Endothelial cell of umbilical vein (primary cell): ENCODE data around the gene CDK9. TPM values are rescaled to one million over a fixed set of nuclear protein-coding genes. Genes with fewer than 3 reads are reported as not detected.
A peak's percentile ranks its signal among the peaks of the same experiment; 100 is the strongest.

Experiments used
- BruUV-seq: library from RNA; stranded (reverse); fragments of 400-500 nt; replicated peaks from 2 replicates; lab custom pipeline; 2021; lab: Mats Ljungman, UMichigan
- CTCF ChIA-PET: fragments of 300-600, 350-600 bp; sonication (Branson Sonifier 250); formaldehyde crosslinking; loops from one replicate; lab custom pipeline; 2021; ENCODE audit warnings: antibody characterized with exemption, inconsistent platforms; lab: Charles Lee
- POLR2A ChIA-PET: fragments of 300-600, 350-600 bp; sonication (Branson Sonifier 250); formaldehyde crosslinking; loops from one replicate; lab custom pipeline; 2021; ENCODE audit warnings: antibody characterized with exemption, inconsistent platforms; lab: Charles Lee
- DNase-seq: peaks from one replicate; pipeline ENCODE4 v3.0.0-alpha.2; 2011; ENCODE audit warnings: low read depth, low spot score
- FAIRE-seq: peaks from 2 replicates; lab custom pipeline; 2011; peaks lifted over from hg19 to GRCh38; lab: Jason Lieb, UNC
- H2AFZ ChIP-seq: 2 replicates; pipeline ENCODE4 v1.6.0; 2012; ENCODE audit warnings: low read depth, low read length, control low read depth, inconsistent platforms
- H3K27ac ChIP-seq: 2 replicates; pipeline ENCODE4 v1.5.1; 2011; ENCODE audit warnings: low read depth, mild to moderate bottlenecking, control low read depth, low read length, moderate library complexity; ENCODE audit not compliant: insufficient read depth
- H3K27me3 ChIP-seq, 2 experiments: 2 replicates each; pipeline versions ENCODE4 v1.6.0 to v1.6.1; 2011; ENCODE audit warnings: low read length in 2 of 2, mixed read lengths in 1 of 2; ENCODE audit not compliant: control insufficient read depth in 2 of 2, insufficient read depth in 2 of 2
- H3K36me3 ChIP-seq, 2 experiments: 2 replicates in 1 of 2; 3 replicates in 1 of 2; pipeline ENCODE4 v1.5.1; 2011; ENCODE audit warnings: low read length in 2 of 2, mild to moderate bottlenecking in 1 of 2, moderate library complexity in 1 of 2; ENCODE audit not compliant: control insufficient read depth in 2 of 2, insufficient read depth in 2 of 2; ENCODE audit errors: extremely low read depth in 1 of 2
- H3K4me1 ChIP-seq: 3 replicates; pipeline ENCODE4 v1.5.1; 2011; ENCODE audit warnings: mild to moderate bottlenecking, low read length; ENCODE audit not compliant: control insufficient read depth, insufficient read depth; ENCODE audit errors: extremely low read depth
- H3K4me2 ChIP-seq: 2 replicates; pipeline ENCODE4 v1.6.1; 2011; ENCODE audit warnings: low read length, control low read depth, mixed read lengths; ENCODE audit not compliant: insufficient read depth
- H3K4me3 ChIP-seq, 3 experiments: fragments of 200-600 bp in 1 of 3; sonication (generic), shearing (Covaris generic) in 1 of 3; replicated peaks in 1 of 3; 2 replicates each; pipeline ENCODE4 v1.5.1; 2011 to 2016; ENCODE audit warnings: control low read depth in 3 of 3, low read length in 3 of 3, mild to moderate bottlenecking in 2 of 3, inconsistent platforms in 1 of 3, low read depth in 1 of 3, moderate library complexity in 1 of 3; ENCODE audit not compliant: insufficient read depth in 1 of 3
- H3K79me2 ChIP-seq: 2 replicates; pipeline ENCODE4 v1.6.0; 2012; ENCODE audit warnings: low read length, inconsistent platforms; ENCODE audit not compliant: control insufficient read depth, insufficient read depth
- H3K9ac ChIP-seq: replicated peaks from 2 replicates; pipeline ENCODE3; 2011; ENCODE audit warnings: low read length, control low read depth; ENCODE audit not compliant: insufficient read depth; ENCODE audit errors: extremely low read depth
- H3K9me1 ChIP-seq: replicated peaks from 3 replicates; pipeline ENCODE4 v1.6.0; 2011; ENCODE audit warnings: mild to moderate bottlenecking, low read length; ENCODE audit not compliant: control insufficient read depth, insufficient read depth; ENCODE audit errors: extremely low read depth
- H3K9me3 ChIP-seq: replicated peaks from 2 replicates; pipeline ENCODE4 v1.5.1; 2012; ENCODE audit warnings: low read length, inconsistent platforms; ENCODE audit not compliant: control insufficient read depth, insufficient read depth
- H4K20me1 ChIP-seq: replicated peaks from 2 replicates; pipeline ENCODE3; 2011; ENCODE audit warnings: mild to moderate bottlenecking, low read length; ENCODE audit not compliant: control insufficient read depth, insufficient read depth; ENCODE audit errors: extremely low read depth
- CTCF ChIP-seq, 2 donors: IDR thresholded peaks; 1 replicate in 1 of 2; 2 replicates in 1 of 2; pipeline ENCODE4 v1.5.1; 2011; ENCODE audit warnings: low read length in 2 of 2, mild to moderate bottlenecking in 2 of 2, moderate library complexity in 2 of 2, control low read depth in 1 of 2, inconsistent platforms in 1 of 2, low read depth in 1 of 2; ENCODE audit not compliant: insufficient read depth in 1 of 2; ENCODE audit errors: extremely low read depth in 1 of 2
- EZH2 ChIP-seq: IDR thresholded peaks from 2 replicates; pipeline ENCODE4 v1.6.1; 2012; ENCODE audit warnings: borderline replicate concordance, low read depth, mild to moderate bottlenecking, moderate library complexity, low read length, inconsistent platforms; ENCODE audit not compliant: severe bottlenecking
- FOS ChIP-seq: IDR thresholded peaks from 2 replicates; pipeline ENCODE4 v1.6.1; 2011; ENCODE audit warnings: mild to moderate bottlenecking, low read length, moderate library complexity, borderline replicate concordance; ENCODE audit not compliant: insufficient read depth
- GATA2 ChIP-seq: IDR thresholded peaks from 2 replicates; pipeline ENCODE4 v1.7.0; 2011; ENCODE audit warnings: low read depth, mild to moderate bottlenecking, moderate library complexity, mixed read lengths, low read length; ENCODE audit not compliant: insufficient read length, insufficient read depth
- JUN ChIP-seq: IDR thresholded peaks from 2 replicates; pipeline ENCODE4 v1.6.1; 2011; ENCODE audit warnings: borderline replicate concordance, low read depth; ENCODE audit not compliant: insufficient read length, insufficient read depth
- MYC ChIP-seq: IDR thresholded peaks from one replicate; pipeline ENCODE4 v1.6.1; 2011; ENCODE audit warnings: mild to moderate bottlenecking, low read depth, low read length
- POLR2A ChIP-seq: IDR thresholded peaks from 2 replicates; pipeline ENCODE4 v1.6.1; 2012; ENCODE audit warnings: low read depth, mild to moderate bottlenecking, control low read depth, low read length
- POLR2AphosphoS5 ChIP-seq: IDR thresholded peaks from 2 replicates; pipeline ENCODE4 v1.6.1; 2012; ENCODE audit warnings: low read depth, mild to moderate bottlenecking, control low read depth, low read length, moderate library complexity; ENCODE audit not compliant: insufficient read depth
- dilution Hi-C: fragments of 300-500 bp; cut with MboI; formaldehyde crosslinking; loops from one replicate; pipeline ENCODE4 v1.15.0; 2019; ENCODE audit warnings: low sequenced_read_pairs; ENCODE audit not compliant: extremely low pct_ligation_motif_present
- intact Hi-C: fragments of 100-400 bp; cut with micrococcal nuclease; formaldehyde crosslinking; loops from one replicate; pipeline ENCODE4 v1.10.0; 2022
- polyA plus RNA-seq, 4 experiments: library from polyadenylated mRNA; depleted of rRNA in 3 of 4; stranded (reverse) in 3 of 4; unstranded in 1 of 4; fragments of >200 nt; gene quantifications; 2 replicates each; pipeline versions ENCODE4 v1.2.1 to v1.2.3, GENCODE V29; 2011 to 2012; ENCODE audit warnings: missing spikeins in 1 of 4
- total RNA-seq: library from RNA; stranded (reverse); gene quantifications from 2 replicates; pipeline ENCODE4 v1.2.3, GENCODE V29; 2021
- TF ChIP-seq, protein P1 (sequence below): IDR thresholded peaks from 2 replicates; pipeline ENCODE4 v1.6.1; 2011; ENCODE audit not compliant: insufficient read depth, insufficient read length

The CDK9 gene
- total and polyA plus RNA-seq, 2 donors (not counting 3 experiments of a cell fraction or from before 2014, with no cell fraction given): 92.2 to 124 TPM

GRCh38 chr9:127785023-127785932, 556 bp upstream of the CDK9 start:
- no peaks in the 10 kb centered on the region for H3K9me3 ChIP-seq
- peak overlapping the region; percentile 76 for H2AFZ ChIP-seq
- no peaks in the 10 kb centered on the region for H3K27me3 ChIP-seq
- peak overlapping the region in 1 of 3 experiments; percentile 89 for H3K4me3 ChIP-seq
- peak overlapping the region; percentile 27 for H3K4me2 ChIP-seq
- intact Hi-C loops (loop anchor here (1.0 to 5.0 kb wide), 7 partner anchors 21 to 268 kb away; partner anchors contain the start of genes STXBP1 and TOR2A), dilution Hi-C loops (no loop called here)
- DNase-seq (peak; percentile 89), FAIRE-seq (peak; percentile 76)
- H3K9ac ChIP-seq: peak overlapping the region; percentile 59
- no peaks in the 10 kb centered on the region for H4K20me1 ChIP-seq
- no peak for TF ChIP-seq JUN
- TF ChIP-seq POLR2AphosphoS5: peak; percentile 34
- TF ChIP-seq FOS: no peak
- peak; percentile 24 for TF ChIP-seq POLR2A
- no peak for TF ChIP-seq EZH2
- no peak for TF ChIP-seq GATA2
- no peak for TF ChIP-seq MYC
- TF ChIP-seq CTCF (IDR thresholded peaks at IDR 0.05; ENCODE audit: extremely low read depth in 1 of 2, insufficient read depth in 1 of 2, low read depth in 1 of 2, low read length in 2 of 2): peak; percentile 64 to 88
- TF ChIP-seq, protein P1, sequence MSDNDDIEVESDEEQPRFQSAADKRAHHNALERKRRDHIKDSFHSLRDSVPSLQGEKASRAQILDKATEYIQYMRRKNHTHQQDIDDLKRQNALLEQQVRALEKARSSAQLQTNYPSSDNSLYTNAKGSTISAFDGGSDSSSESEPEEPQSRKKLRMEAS: no peak
- peaks cover 44% of the 10 kb centered on the region for H3K4me1 ChIP-seq
- H3K36me3 ChIP-seq: peaks cover 30 to 31% of the 10 kb centered on the region in 2 experiments
- ChIA-PET POLR2A (interaction anchor here (1.1 to 2.2 kb wide), 4 partner anchors 14 to 50 kb away, joined by 4 to 13 read pairs (median 6); partner anchors contain the start of gene TOR2A), CTCF (interaction anchor here (0.6 to 8.8 kb wide), 15 partner anchors 18 to 177 kb away, joined by 3 to 167 read pairs (median 4); partner anchors contain the start of genes ENG, FPGS and TOR2A)
- no peaks in the 10 kb centered on the region for H3K9me1 ChIP-seq
- peak overlapping the region; percentile 69 for H3K27ac ChIP-seq
- H3K79me2 ChIP-seq: peaks cover 44% of the 10 kb centered on the region
- BruUV-seq: no TSS peak
